AG04449 (cell line): Measurements from ENCODE around the gene SLC23A2.
"Not testable (repeated sequence)": the region's sequence is repeated elsewhere in the genome, so short reads cannot be mapped to it uniquely, and the experiment has no call there.

Experiments
- CTCF ChIA-PET: fragments of 350-600 bp; formaldehyde crosslinking; extraction: SDS; loops from one replicate; lab custom pipeline; 2021; ENCODE audit warnings: antibody characterized with exemption; lab: Yijun Ruan, JAX
- POLR2A ChIA-PET: fragments of 400-600, 350-600 bp; formaldehyde crosslinking; extraction: SDS; loops from one replicate; lab custom pipeline; 2020; ENCODE audit warnings: antibody characterized with exemption, inconsistent platforms; lab: Yijun Ruan, JAX
- DNase-seq: peaks from one replicate; pipeline ENCODE4 v3.0.0-alpha.2; 2010; ENCODE audit warnings: low read depth, low spot score
- H3K4me3 ChIP-seq: 2 replicates; pipeline ENCODE4 v1.5.1; 2011; ENCODE audit warnings: low read depth, mild to moderate bottlenecking, control low read depth, low read length
- CTCF ChIP-seq: IDR thresholded peaks from one replicate; pipeline ENCODE4 v1.5.1; 2011; ENCODE audit warnings: mild to moderate bottlenecking, moderate library complexity, low read length, control low read depth, inconsistent platforms; ENCODE audit not compliant: insufficient read depth; ENCODE audit errors: missing control alignments

Gene SLC23A2

GRCh38 chr20:4985658-4986057 lies 15.7 kb downstream of the SLC23A2 start:
- POLR2A ChIA-PET = no interaction called here
- DNase-seq = no peak
- H3K4me3 ChIP-seq = no peak overlapping the region
- CTCF ChIA-PET = no interaction called here
- no peak for TF ChIP-seq CTCF

GRCh38 chr20:4982281-4982680 lies 19.0 kb downstream of the SLC23A2 start:
- TF ChIP-seq CTCF = no peak
- ChIA-PET CTCF (no interaction called here), POLR2A (no interaction called here)
- no peak for DNase-seq
- H3K4me3 ChIP-seq = no peak overlapping the region

- TF ChIP-seq CTCF = no peak
- POLR2A ChIA-PET = no interaction called here
- no peak for DNase-seq
These were observed 21.4 kb downstream of the SLC23A2 start for GRCh38 chr20:4979841-4980410.

GRCh38 chr20:4978050-4978918 lies 23.0 kb downstream of the SLC23A2 start:
- H3K4me3 ChIP-seq = no peak overlapping the region
- ChIA-PET CTCF (interaction anchor here (0.8 to 2.3 kb wide), 2 partner anchors 12 to 22 kb away, joined by 3 to 7 read pairs; no protein-coding TSS in a partner anchor), POLR2A (no interaction called here)
- no peak for TF ChIP-seq CTCF
- DNase-seq = no peak

More at GRCh38 chr20:4979841-4980410, 21.4 kb downstream of the SLC23A2 start:
- CTCF ChIA-PET = no interaction called here
- no peak overlapping the region for H3K4me3 ChIP-seq

- CTCF ChIA-PET = interaction anchor here (0.7 kb wide), 1 partner anchor 127 kb away, joined by 3 read pairs; no protein-coding TSS in a partner anchor
- DNase-seq, POLR2A ChIA-PET, H3K4me3 ChIP-seq: not testable (repeated sequence)
These were observed 25.3 kb downstream of the SLC23A2 start for GRCh38 chr20:4976014-4976413.

- H3K4me3 ChIP-seq = peak overlapping the region; percentile 16
- peak; percentile 72 for DNase-seq
- no peak for TF ChIP-seq CTCF
- ChIA-PET CTCF (interaction anchor here (0.6 to 2.1 kb wide), 6 partner anchors 12 to 233 kb away, joined by 3 to 9 read pairs (median 4); no protein-coding TSS in a partner anchor), POLR2A (no interaction called here)
These were observed 27.8 kb downstream of the SLC23A2 start for GRCh38 chr20:4973330-4974097.
